ENCODE data around the gene UFSP1. TPM values are rescaled to one million over a fixed set of nuclear protein-coding genes. Genes with fewer than 3 reads are reported as not detected.

The UFSP1 gene
- total and polyA plus RNA-seq, 2 of the 13 experiments (the other 11 are each of a cell fraction or from before 2014, with no cell fraction given) = 0.65 to 3.3 TPM

- TF ChIP-seq RCOR2 (CRISPR knock-in tag; IDR thresholded peaks at IDR 0.05) (no peak), RBFOX2 (IDR thresholded peaks at IDR 0.05; ENCODE audit: low read depth, low read length) (no peak), ZNF572 (CRISPR knock-in tag; IDR thresholded peaks at IDR 0.05) (no peak), ZFP41 (CRISPR knock-in tag; IDR thresholded peaks at IDR 0.05; ENCODE audit: borderline replicate concordance) (no peak), MIER2 (CRISPR knock-in tag; IDR thresholded peaks at IDR 0.05) (no peak), ZNF33A (CRISPR knock-in tag; IDR thresholded peaks at IDR 0.05; ENCODE audit: borderline replicate concordance) (no peak), GABPB1 (CRISPR knock-in tag; IDR thresholded peaks at IDR 0.05) (0 out of 2 replicates have a peak, but pooled peaks have one; percentile 38), ZSCAN9 (CRISPR knock-in tag; IDR thresholded peaks at IDR 0.05; ENCODE audit: borderline replicate concordance) (no peak), TMF1 (CRISPR knock-in tag; IDR thresholded peaks at IDR 0.05; ENCODE audit: low read depth) (no peak), MTF2 (CRISPR knock-in tag; IDR thresholded peaks at IDR 0.05; ENCODE audit: borderline replicate concordance) (no peak; the same call in 1 of the 2 replicates), NR1H2 (CRISPR knock-in tag; IDR thresholded peaks at IDR 0.05; ENCODE audit: borderline replicate concordance, low read depth) (no peak), ZNF432 (CRISPR knock-in tag; IDR thresholded peaks at IDR 0.05; ENCODE audit: borderline replicate concordance) (no peak), PAF1 (CRISPR knock-in tag; IDR thresholded peaks at IDR 0.05) (no peak), ZNF737 (CRISPR knock-in tag; IDR thresholded peaks at IDR 0.05; ENCODE audit: borderline replicate concordance) (no peak), FIP1L1 (IDR thresholded peaks at IDR 0.05; ENCODE audit: borderline replicate concordance, insufficient read depth, low read depth, low read length) (no peak), ZNF558 (CRISPR knock-in tag; IDR thresholded peaks at IDR 0.05; ENCODE audit: borderline replicate concordance) (no peak)
- TF ChIP-seq, protein P1, sequence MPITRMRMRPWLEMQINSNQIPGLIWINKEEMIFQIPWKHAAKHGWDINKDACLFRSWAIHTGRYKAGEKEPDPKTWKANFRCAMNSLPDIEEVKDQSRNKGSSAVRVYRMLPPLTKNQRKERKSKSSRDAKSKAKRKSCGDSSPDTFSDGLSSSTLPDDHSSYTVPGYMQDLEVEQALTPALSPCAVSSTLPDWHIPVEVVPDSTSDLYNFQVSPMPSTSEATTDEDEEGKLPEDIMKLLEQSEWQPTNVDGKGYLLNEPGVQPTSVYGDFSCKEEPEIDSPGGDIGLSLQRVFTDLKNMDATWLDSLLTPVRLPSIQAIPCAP (CRISPR knock-in tag; IDR thresholded peaks at IDR 0.05; ENCODE audit: low read depth) = no peak
- TF ChIP-seq, protein P2, sequence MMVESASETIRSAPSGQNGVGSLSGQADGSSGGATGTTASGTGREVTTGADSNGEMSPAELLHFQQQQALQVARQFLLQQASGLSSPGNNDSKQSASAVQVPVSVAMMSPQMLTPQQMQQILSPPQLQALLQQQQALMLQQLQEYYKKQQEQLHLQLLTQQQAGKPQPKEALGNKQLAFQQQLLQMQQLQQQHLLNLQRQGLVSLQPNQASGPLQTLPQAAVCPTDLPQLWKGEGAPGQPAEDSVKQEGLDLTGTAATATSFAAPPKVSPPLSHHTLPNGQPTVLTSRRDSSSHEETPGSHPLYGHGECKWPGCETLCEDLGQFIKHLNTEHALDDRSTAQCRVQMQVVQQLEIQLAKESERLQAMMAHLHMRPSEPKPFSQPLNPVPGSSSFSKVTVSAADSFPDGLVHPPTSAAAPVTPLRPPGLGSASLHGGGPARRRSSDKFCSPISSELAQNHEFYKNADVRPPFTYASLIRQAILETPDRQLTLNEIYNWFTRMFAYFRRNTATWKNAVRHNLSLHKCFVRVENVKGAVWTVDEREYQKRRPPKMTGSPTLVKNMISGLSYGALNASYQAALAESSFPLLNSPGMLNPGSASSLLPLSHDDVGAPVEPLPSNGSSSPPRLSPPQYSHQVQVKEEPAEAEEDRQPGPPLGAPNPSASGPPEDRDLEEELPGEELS (CRISPR knock-in tag; IDR thresholded peaks at IDR 0.05) = no peak
- TF ChIP-seq, protein P3, sequence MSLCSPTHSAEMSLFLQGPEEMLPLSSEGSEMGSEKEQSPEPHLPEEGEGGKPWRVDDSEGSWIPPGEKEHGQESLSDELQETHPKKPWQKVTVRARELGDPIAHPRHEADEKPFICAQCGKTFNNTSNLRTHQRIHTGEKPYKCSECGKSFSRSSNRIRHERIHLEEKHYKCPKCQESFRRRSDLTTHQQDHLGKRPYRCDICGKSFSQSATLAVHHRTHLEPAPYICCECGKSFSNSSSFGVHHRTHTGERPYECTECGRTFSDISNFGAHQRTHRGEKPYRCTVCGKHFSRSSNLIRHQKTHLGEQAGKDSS (CRISPR knock-in tag; IDR thresholded peaks at IDR 0.05; ENCODE audit: borderline replicate concordance, low read depth) = no peak
- TF ChIP-seq, protein P4, sequence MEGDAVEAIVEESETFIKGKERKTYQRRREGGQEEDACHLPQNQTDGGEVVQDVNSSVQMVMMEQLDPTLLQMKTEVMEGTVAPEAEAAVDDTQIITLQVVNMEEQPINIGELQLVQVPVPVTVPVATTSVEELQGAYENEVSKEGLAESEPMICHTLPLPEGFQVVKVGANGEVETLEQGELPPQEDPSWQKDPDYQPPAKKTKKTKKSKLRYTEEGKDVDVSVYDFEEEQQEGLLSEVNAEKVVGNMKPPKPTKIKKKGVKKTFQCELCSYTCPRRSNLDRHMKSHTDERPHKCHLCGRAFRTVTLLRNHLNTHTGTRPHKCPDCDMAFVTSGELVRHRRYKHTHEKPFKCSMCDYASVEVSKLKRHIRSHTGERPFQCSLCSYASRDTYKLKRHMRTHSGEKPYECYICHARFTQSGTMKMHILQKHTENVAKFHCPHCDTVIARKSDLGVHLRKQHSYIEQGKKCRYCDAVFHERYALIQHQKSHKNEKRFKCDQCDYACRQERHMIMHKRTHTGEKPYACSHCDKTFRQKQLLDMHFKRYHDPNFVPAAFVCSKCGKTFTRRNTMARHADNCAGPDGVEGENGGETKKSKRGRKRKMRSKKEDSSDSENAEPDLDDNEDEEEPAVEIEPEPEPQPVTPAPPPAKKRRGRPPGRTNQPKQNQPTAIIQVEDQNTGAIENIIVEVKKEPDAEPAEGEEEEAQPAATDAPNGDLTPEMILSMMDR (CRISPR knock-in tag; IDR thresholded peaks at IDR 0.05) = no peak
- TF ChIP-seq, protein P5, sequence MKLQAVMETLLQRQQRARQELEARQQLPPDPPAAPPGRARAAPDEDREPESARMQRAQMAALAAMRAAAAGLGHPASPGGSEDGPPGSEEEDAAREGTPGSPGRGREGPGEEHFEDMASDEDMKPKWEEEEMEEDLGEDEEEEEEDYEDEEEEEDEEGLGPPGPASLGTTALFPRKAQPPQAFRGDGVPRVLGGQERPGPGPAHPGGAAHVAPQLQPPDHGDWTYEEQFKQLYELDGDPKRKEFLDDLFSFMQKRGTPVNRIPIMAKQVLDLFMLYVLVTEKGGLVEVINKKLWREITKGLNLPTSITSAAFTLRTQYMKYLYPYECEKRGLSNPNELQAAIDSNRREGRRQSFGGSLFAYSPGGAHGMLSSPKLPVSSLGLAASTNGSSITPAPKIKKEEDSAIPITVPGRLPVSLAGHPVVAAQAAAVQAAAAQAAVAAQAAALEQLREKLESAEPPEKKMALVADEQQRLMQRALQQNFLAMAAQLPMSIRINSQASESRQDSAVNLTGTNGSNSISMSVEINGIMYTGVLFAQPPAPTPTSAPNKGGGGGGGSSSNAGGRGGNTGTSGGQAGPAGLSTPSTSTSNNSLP (IDR thresholded peaks at IDR 0.05; ENCODE audit: low read depth, low read length) = no peak
- TF ChIP-seq, protein P6, sequence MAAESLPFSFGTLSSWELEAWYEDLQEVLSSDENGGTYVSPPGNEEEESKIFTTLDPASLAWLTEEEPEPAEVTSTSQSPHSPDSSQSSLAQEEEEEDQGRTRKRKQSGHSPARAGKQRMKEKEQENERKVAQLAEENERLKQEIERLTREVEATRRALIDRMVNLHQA (CRISPR knock-in tag; IDR thresholded peaks at IDR 0.05) = no peak
Observed at GRCh38 chr7:100895956-100896731, 6.6 kb upstream of the UFSP1 start (continued).

All from HepG2 (cell line).